Measurements from ENCODE around the gene RCN1. TPM values are rescaled to one million over a fixed set of nuclear protein-coding genes. Genes with fewer than 3 reads are reported as not detected.
"Not testable (repeated sequence)": the region's sequence is repeated elsewhere in the genome, so short reads cannot be mapped to it uniquely, and the experiment has no call there.

The RCN1 gene
- total RNA-seq, 2 donors from 2014 or later = 27.7 to 29.7 TPM

DNA sequence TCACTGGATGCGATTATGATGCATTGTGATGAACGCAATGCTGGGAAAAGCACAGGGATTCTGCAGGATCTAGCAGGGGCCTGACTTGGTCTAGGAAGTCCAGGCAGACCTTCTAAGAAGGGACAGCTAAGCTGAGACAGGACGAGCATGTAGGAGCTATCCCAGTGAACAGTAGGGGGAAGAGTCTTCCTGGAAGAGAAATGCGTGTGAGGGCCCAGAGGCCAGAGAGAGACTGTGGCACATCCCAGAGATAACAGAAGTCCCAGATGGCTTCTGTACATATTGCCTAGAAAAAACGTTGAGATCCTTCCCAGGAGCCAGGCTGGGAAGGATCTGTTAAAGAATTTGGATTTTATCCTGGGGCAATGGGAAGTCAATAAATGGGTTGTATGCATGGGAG, 24.6 kb downstream of the RCN1 start:
- Histone ChIP-seq H3K27me3 (no peaks in the 10 kb centered on the region), H3K27ac (no peak overlapping the region), H3K36me3 (no peaks in the 10 kb centered on the region), H3K4me3 (no peak overlapping the region), H3K4me1 (no peaks in the 10 kb centered on the region), H3K9me3 (no peaks in the 10 kb centered on the region)
- TF ChIP-seq CTCF (IDR thresholded peaks at IDR 0.05) = no peak
- no peak for DNase-seq (ENCODE audit: low spot score)

GRCh38 chr11:32116668-32117067, 25.8 kb downstream of the RCN1 start:
- no peaks in the 10 kb centered on the region for H3K27me3 ChIP-seq
- TF ChIP-seq CTCF (IDR thresholded peaks at IDR 0.05) = no peak
- H3K36me3 ChIP-seq = no peaks in the 10 kb centered on the region
- no peaks in the 10 kb centered on the region for H3K4me1 ChIP-seq
- H3K4me3 ChIP-seq = no peak overlapping the region
- H3K9me3 ChIP-seq = no peaks in the 10 kb centered on the region
- DNase-seq (ENCODE audit: low spot score) = no peak
- H3K27ac ChIP-seq = no peak overlapping the region

DNA sequence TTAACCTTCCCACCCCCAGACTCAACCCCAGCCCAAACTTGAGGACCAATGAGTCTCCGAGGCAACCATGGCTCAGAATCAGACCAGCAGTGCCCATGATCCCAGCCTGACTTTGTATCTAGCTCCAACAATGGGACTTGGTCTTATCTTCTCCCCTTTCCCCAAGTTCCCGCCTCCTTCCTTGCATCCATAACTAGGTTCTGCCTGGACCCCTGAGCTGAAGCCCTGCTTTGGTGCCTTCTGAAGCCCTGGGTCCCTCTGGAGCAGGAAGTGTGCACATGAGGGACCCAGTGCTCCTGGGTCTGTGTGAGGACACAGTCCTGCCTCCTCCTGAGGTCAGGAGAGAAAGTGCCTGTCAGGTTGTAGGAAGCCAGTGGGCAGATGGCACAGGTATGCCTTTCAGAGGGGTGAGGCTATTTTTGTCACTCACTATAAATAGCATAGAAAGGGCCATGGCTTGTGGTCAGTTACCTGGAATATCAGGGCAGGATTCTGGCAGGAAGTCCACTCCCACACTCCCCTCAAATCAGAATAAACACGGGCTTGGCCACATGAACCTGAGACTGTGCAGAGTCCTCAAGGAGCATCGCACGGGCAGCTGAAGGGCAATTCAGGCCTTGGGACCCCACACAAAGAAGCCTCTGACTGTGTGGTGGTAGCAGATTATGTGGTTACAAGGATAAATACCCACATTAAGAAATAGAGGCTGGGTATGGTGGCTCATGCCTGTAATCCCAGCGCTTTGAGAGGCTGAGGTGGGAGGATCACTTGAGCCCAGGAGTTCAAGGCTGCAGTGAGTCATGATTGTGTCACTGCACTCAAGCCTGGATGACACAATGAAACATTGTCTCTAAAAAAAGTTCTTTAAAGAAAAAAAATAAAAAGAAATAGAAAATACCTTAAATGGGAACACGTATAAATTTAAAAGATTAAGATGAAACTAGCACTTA, 27.4 kb downstream of the RCN1 start:
- no peak for TF ChIP-seq CTCF (IDR thresholded peaks at IDR 0.05)
- no peak for DNase-seq (ENCODE audit: low spot score)

DNA sequence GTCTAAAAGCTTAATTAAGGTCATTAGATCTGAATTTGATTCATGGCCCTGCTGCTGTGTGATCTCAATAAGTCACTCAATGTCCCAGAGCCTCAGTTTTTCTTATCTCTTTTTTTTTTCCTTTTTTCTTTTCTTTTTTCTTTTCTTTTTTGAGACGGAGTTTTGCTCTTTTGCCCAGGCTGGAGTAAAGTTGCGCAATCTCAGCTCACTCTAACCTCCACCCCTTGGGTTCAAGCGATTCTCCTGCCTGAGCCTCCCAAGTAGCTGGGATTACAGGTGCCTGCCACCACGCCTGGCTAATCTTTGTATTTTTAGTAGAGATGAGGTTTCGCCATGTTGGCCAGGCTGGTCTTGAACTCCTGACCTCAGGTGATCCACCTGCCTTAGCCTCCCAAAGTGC, 28.3 kb downstream of the RCN1 start:
- not testable (repeated sequence) for DNase-seq (ENCODE audit: low spot score); H3K9me3 ChIP-seq; H3K27ac ChIP-seq; H3K4me3 ChIP-seq; H3K27me3 ChIP-seq; H3K36me3 ChIP-seq; H3K4me1 ChIP-seq

More for the DNA sequence above, 27.4 kb downstream of the RCN1 start:
- H3K36me3 ChIP-seq = no peaks in the 10 kb centered on the region
- no peaks in the 10 kb centered on the region for H3K4me1 ChIP-seq
- H3K9me3 ChIP-seq = no peaks in the 10 kb centered on the region
- no peak overlapping the region for H3K27ac ChIP-seq
- no peak overlapping the region for H3K4me3 ChIP-seq
- H3K27me3 ChIP-seq = no peaks in the 10 kb centered on the region

DNA sequence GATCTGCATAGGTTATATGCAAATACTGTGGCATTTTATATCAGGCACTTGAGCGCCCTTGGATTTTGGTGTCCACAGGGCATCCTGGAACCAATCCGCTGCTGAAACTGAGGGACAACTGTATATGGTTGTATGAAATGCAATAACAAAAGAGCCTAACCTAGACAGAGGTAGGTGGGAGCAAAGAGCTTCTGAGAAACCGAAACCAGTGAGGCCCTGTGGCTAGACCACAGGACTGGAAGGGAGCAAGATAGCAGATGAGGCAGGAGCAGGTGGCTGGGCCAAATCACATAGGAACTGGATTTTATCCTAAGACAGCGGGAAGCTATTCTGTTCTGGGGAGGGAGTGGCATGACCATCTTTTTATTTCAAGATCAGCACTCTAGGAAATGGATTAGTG, 30.1 kb downstream of the RCN1 start:
- no peaks in the 10 kb centered on the region for H3K4me1 ChIP-seq
- H3K27ac ChIP-seq = no peak overlapping the region
- H3K36me3 ChIP-seq = no peaks in the 10 kb centered on the region
- H3K4me3 ChIP-seq = no peak overlapping the region
- no peak for TF ChIP-seq CTCF (IDR thresholded peaks at IDR 0.05)
- H3K9me3 ChIP-seq = no peaks in the 10 kb centered on the region
- DNase-seq (ENCODE audit: low spot score) = no peak
- H3K27me3 ChIP-seq = no peaks in the 10 kb centered on the region

GRCh38 chr11:32122200-32122599, 31.3 kb downstream of the RCN1 start:
- Histone ChIP-seq H3K36me3 (no peaks in the 10 kb centered on the region), H3K27me3 (no peaks in the 10 kb centered on the region), H3K9me3 (peaks cover 0 to under 1% of the 10 kb centered on the region in 2 donors), H3K4me1 (no peaks in the 10 kb centered on the region), H3K27ac (no peak overlapping the region), H3K4me3 (no peak overlapping the region)
- no peak for DNase-seq (ENCODE audit: low spot score)
- TF ChIP-seq CTCF (IDR thresholded peaks at IDR 0.05) = no peak
